Amniotic epithelial cell (primary cell): Measurements from ENCODE around the gene LRRC34.

Experiments used
- DNase-seq: peaks from one replicate; pipeline ENCODE4 v3.0.0-alpha.2; 2010; ENCODE audit warnings: low read depth

LRRC34 gene

GRCh38 chr3:169812332-169813235, at the start of gene LRRC34, which contains the start of gene LRRIQ4:
Gene LRRC34 (minus strand): TSS chr3:169812904. CDS start chr3:169812548, 356 bp downstream.
Gene LRRIQ4 (plus strand): TSS chr3:169812870. CDS start chr3:169821922, 9,052 bp downstream.
- DNase-seq = peak; percentile 77

DNA sequence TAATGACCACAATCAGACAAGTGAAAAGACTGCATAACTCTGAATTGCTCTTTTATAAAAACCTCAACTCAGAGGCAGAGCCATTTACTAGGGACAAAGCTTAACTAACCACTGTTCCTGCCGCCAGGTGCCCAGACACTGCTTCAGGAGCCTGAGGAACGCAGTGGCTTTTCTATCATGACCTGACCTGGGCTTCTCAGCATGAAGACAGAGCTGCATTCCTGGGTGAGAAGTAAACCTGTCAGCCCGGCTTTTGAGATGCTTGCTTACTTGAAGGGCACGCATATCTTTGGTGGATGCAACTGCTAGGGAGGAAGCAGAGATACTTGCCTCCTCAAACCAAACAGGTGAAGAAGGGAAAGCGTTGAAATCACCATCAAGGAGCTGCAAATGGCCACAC, 49.2 kb upstream of the LRRC34 start:
- DNase-seq = no peak

DNA sequence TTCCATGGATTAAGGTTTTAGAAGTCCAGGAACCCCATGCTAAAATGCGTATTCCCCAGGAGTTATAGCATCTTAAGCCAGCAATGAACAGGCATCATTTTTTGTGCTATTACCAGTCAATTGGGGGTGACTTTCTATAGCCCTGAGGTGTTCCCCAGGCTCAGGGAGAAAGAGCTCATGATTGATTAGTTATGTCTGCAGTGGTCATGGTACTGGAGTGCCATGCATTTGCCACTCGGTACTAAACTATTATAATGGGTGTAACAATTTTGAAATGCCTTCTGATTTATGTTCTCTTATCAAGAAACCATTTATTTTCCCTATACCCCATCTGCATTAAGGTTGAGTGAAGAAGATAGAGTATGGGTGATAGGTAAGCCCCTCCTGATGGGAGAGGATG, 45.1 kb upstream of the LRRC34 start:
- DNase-seq = no peak

- DNase-seq = no peak
These were observed 42.8 kb upstream of the LRRC34 start for GRCh38 chr3:169855514-169855913.

GRCh38 chr3:169850618-169851017, 37.9 kb upstream of the LRRC34 start:
- DNase-seq = no peak

- DNase-seq = no peak
These were observed 36.0 kb upstream of the LRRC34 start for GRCh38 chr3:169848741-169849140.

DNA sequence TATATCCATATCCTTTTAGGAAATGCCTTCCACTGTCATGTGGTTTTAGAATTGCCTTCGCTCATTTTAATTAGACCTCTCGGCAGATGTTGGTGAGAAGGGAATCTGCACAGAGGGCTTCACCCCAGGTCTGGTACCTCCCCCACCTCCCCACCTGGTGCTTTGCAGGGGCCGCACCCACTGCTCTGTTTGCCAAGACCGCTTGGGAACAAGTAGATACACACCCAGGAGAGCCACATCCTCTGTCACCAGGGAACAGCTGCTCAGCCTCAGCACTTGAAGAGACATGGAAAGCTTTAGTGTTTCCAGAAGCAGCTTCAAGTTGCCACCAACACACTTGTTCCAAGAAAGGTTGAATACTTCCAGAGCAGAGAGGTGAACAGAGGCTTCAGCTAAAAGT, 35.2 kb upstream of the LRRC34 start:
- DNase-seq = no peak

DNA sequence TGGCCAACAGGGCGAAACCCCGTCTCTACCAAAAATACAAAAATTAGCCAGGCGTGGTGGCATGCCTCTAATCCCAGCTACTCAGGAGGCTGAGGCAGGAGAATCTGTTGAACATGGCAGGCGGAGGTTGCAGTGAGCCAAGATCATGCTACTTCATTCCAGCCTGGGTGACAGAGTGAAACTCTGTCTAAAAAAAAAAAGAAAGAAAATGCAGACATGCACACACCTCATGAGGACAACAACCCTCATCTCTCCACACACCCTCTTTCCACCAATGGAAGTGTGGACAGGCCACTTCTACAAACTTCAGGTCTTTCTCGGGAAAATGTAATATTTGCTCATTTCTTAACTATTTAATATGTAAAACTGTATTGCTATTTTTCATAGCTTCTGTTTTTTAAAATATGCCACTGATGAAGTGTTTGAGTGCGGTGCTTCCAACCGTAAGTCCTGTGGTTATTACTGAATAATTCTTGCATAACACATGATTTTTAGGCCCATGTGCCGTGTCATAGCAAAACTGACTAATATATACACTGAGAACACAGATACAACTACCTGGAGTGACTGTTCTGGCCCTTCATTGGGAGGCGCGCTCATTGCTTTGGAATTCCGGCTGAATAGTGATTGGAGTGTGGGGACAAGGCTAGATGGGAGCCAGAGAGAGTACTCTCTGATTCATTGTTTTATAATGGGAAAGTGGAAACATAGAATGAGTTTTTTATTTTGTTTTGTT, 33.9 kb upstream of the LRRC34 start:
- peak; percentile 70 for DNase-seq

DNA sequence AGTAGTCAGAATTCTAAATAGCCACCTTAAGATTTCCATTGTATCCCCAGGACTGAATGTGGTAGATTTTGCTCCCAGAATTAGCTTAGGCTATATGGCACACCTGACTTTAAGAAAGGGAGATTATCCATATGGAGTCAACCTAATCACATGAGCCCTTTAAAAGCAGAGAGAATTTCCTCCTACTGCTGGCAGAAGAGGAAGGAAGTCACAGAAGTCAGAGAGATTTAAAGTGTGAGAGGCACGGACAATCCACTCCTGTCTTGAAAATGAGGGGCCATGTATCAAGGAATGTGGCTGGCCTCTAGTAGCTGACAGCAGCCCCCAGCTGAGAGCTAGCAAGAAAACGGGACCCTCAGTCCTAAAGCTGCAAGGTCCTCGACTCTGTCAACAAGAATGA, 30.3 kb upstream of the LRRC34 start:
- no peak for DNase-seq

DNA sequence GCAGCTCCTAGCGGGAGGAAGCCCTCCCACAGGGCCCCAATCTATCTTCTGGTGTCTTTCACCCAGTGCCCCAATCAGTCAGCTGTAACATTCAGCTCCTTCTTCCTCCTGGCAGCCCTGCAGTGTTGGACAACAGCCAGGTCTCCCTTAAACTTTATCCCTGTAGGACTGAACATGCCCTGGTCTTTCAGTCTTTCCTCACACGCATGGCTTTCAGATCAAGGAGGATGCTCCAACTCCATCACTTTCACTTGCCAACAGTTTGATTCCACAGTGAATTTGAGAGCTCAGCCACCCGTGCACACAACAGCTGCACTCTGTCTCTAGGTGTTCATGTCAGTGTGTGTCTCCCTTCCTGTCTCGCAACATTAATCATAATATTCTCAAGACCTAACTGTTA, 28.5 kb upstream of the LRRC34 start:
- DNase-seq = no peak

DNA sequence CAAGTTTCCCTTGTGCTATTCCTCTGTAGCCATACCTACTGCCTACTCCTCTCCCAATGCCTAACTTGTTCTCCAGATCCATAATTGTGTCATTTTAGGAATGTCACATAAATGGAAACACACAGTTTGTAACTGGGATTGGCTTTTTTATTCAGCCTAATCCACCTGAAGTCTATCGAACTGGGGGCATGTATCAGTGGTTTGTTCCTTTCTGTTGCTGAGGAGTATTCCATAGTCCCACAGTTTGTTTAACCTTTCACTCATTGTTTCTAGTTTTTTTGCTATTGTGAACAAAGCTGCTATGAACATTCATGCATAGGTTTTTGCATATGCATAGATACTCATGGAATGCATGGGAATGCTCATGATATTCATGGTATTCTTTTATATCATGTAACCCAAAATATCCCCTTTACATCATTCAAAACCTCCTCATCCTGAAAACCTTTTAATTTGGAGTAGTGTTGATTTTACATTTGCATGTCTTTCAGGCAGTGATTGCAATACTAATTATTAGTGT, 25.9 kb upstream of the LRRC34 start:
- no peak for DNase-seq

- no peak for DNase-seq
These were observed 24.2 kb upstream of the LRRC34 start for GRCh38 chr3:169836942-169837275.

GRCh38 chr3:169836078-169836941, 23.6 kb upstream of the LRRC34 start:
- DNase-seq = peak; percentile 66

DNA sequence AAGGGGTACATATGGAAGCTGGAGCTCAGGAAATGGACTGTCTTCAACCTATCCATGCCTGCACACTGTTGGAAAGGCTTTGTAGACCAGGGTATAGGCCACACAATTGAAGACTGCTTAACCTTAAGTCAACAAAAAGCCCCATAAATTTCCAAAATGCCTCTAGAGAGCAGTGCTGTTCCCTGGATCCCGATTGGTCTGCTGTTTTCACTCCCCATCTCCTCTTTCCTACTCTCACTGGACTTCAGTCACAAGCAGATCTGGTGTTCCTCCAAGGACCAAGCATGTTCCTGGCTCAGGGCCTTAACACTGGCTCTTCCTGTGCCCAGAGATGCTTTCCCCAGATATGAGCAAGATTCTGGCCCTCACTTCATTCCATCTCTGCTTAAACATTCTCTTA, 22.8 kb upstream of the LRRC34 start:
- no peak for DNase-seq

DNA sequence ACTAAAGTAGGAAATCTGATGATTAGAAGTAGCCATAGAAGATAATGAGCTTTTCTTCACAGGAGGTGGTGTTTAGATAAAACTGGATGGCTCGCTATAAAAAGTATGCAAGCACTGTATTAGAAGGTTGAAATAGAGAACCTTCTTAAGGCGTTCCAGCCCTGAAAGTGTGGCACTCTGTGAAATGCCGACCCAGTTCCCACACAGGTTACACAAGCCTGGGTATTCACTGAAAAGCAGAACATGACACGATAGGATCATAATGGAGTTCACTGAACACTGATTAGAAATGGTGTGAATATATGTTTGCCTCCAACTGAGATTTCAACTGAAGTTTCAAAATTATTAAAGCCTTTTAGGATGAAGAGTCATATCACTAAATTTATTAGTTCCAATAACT, 15.0 kb upstream of the LRRC34 start:
- DNase-seq = no peak

GRCh38 chr3:169825316-169825715, 12.6 kb upstream of the LRRC34 start:
- peak; percentile 73 for DNase-seq

GRCh38 chr3:169822983-169823382, 10.3 kb upstream of the LRRC34 start:
- DNase-seq = no peak

DNA sequence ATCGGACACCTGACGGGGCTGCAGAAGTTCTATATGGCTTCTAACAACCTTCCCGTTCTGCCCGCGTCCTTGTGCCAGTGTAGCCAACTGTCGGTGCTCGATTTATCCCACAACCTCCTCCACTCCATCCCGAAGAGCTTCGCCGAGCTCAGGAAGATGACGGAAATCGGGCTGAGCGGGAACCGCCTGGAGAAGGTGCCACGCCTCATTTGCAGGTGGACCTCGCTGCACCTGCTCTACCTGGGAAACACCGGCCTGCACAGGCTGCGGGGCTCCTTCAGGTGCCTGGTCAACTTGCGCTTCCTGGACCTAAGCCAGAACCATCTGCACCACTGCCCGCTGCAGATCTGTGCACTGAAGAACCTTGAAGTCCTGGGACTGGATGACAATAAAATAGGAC, 9.8 kb upstream of the LRRC34 start:
- no peak for DNase-seq

- no peak for DNase-seq
These were observed 9.4 kb upstream of the LRRC34 start for GRCh38 chr3:169822091-169822490.

GRCh38 chr3:169818316-169818715, 5.6 kb upstream of the LRRC34 start:
- peak; percentile 72 for DNase-seq

DNA sequence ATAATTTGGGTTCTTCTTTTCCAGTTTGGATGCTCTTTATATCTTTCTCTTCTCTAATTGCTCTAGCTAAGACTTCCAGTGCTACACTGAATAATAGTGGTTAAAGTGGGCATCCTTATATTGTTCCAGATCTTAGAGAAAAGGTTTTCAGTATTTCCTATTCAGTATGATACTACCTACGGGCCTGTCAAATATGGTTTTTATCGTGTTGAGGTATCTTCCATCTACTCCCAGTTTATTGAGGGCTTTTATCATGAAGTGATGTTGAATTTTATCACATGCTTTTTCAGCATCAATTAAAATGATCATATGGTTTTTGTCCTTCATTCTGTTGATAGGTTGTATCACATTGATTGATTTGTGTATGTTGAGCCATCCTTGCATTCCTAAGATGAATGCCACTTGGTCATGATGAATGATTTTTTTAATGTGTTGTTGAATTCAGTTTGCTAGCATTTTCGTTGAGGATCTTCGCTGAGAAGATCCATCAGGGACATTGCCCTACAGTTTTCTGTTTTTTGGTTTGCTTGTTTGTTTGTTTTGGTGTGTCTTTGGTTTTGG, 3.0 kb upstream of the LRRC34 start:
- DNase-seq = no peak
